Measurements from ENCODE around the gene S100P. TPM values are rescaled to one million over a fixed set of nuclear protein-coding genes. Genes with fewer than 3 reads are reported as not detected.

The S100P gene
- total and polyA plus RNA-seq, 2 of the 4 experiments (the other 2 are of a cell fraction): not detected

GRCh38 chr4:6699903-6700302, 6.2 kb downstream of the S100P start:
- Histone ChIP-seq H3K79me1 (ENCODE audit: low read depth in 1 of 2, low read length in 2 of 2) (peaks cover 19 to 44% of the 10 kb centered on the region in 2 experiments), H4K5ac (ENCODE audit: low read depth, low read length) (no peak overlapping the region), H3K36me3 (ENCODE audit: control insufficient read depth, insufficient read depth, low read length) (peaks cover 7% of the 10 kb centered on the region), H3K9me3 (ENCODE audit: control insufficient read depth, insufficient read depth, low read length) (peaks cover 2% of the 10 kb centered on the region; the same call in 1 of the 2 replicates), H3K18ac (ENCODE audit: low read depth, low read length) (no peak overlapping the region), H3K14ac (replicated peaks; ENCODE audit: low read depth, low read length) (no peak overlapping the region), H2BK5ac (ENCODE audit: low read depth, low read length, poor library complexity, severe bottlenecking) (no peak overlapping the region), H2BK15ac (ENCODE audit: low read depth, low read length) (no peak overlapping the region), H3K9ac (ENCODE audit: low read depth, low read length) (no peak overlapping the region), H3K4me2 (ENCODE audit: low read depth, low read length) (no peak overlapping the region), H4K8ac (ENCODE audit: low read depth in 2 of 2, low read length in 2 of 2) (no peak overlapping the region), H3K4ac (ENCODE audit: low read depth, low read length) (no peak overlapping the region), H3K27me3 (ENCODE audit: control insufficient read depth, insufficient read depth, low read length) (no peaks in the 10 kb centered on the region), H2AFZ (replicated peaks; ENCODE audit: low read length, poor library complexity) (no peak overlapping the region), H4K91ac (ENCODE audit: insufficient read depth, low read depth, low read length) (no peak overlapping the region), H2AK9ac (replicated peaks; ENCODE audit: low read depth, low read length, poor library complexity) (no peak overlapping the region), H3K4me3 (ENCODE audit: insufficient read depth, low read depth, low read length) (no peak overlapping the region), H2BK20ac (ENCODE audit: low read depth, low read length) (no peak overlapping the region), H3K23ac (ENCODE audit: low read depth, low read length) (no peak overlapping the region), H3K56ac (ENCODE audit: extremely low read depth, insufficient read depth, low read length) (no peak overlapping the region), H3K27ac (ENCODE audit: insufficient read depth, low read length) (no peak overlapping the region), H4K20me1 (ENCODE audit: insufficient read depth, low read length) (peaks cover 14% of the 10 kb centered on the region; the same call in 1 of the 2 replicates), H2AK5ac (ENCODE audit: low read depth, low read length) (no peak overlapping the region), H3K4me1 (ENCODE audit: control insufficient read depth, insufficient read depth, low read length) (peaks cover 16% of the 10 kb centered on the region), H2BK120ac (ENCODE audit: low read depth, low read length) (no peak overlapping the region), H3K9me1 (ENCODE audit: insufficient read depth, low read length) (peaks cover 8% of the 10 kb centered on the region)
- intact Hi-C loops (cut with micrococcal nuclease): no loop called here
- dilution Hi-C loops (cut with HindIII; ENCODE audit: low sequenced_read_pairs, unreplicated experiment): no loop called here
- DNase-seq: no peak
- ChIA-PET CTCF (interaction anchor here (0.6 to 1.0 kb wide), 2 partner anchors 25 to 1881 kb away, joined by 3 read pairs; no protein-coding TSS in a partner anchor), POLR2A (ENCODE audit: unreplicated experiment) (no interaction called here)
- TF ChIP-seq USF2 (IDR thresholded peaks at IDR 0.05; ENCODE audit: low read depth, low read length) (no peak), POLR2A (IDR thresholded peaks at IDR 0.05; ENCODE audit: low read depth, low read length) (no peak), RAD21 (IDR thresholded peaks at IDR 0.05; ENCODE audit: low read length) (no peak), CTCF (conservative IDR thresholded peaks at IDR 0.05; ENCODE audit: low read depth, low read length) (no peak), SMC3 (IDR thresholded peaks at IDR 0.05; ENCODE audit: low read depth, low read length) (no peak), NFE2L2 (IDR thresholded peaks at IDR 0.05; ENCODE audit: low read depth, low read length) (no peak), BHLHE40 (IDR thresholded peaks at IDR 0.05; ENCODE audit: low read depth, low read length) (no peak), RCOR1 (IDR thresholded peaks at IDR 0.05; ENCODE audit: insufficient replicate concordance, low read length) (no peak), MAZ (IDR thresholded peaks at IDR 0.05; ENCODE audit: borderline replicate concordance, low read depth, low read length) (no peak), ELK1 (IDR thresholded peaks at IDR 0.05; ENCODE audit: borderline replicate concordance, low read depth, low read length) (no peak), MAFK (IDR thresholded peaks at IDR 0.05; ENCODE audit: low read depth, low read length) (no peak), FOS (IDR thresholded peaks at IDR 0.05; ENCODE audit: low read depth, low read length) (no peak), MXI1 (IDR thresholded peaks at IDR 0.05; ENCODE audit: borderline replicate concordance, low read depth, low read length) (no peak), CHD1 (IDR thresholded peaks at IDR 0.05; ENCODE audit: low read depth, low read length) (no peak), CEBPB (IDR thresholded peaks at IDR 0.05; ENCODE audit: low read depth, low read length) (no peak), RFX5 (IDR thresholded peaks at IDR 0.05; ENCODE audit: low read depth, low read length) (no peak)
- in situ Hi-C loops (cut with MboI; ENCODE audit: low sequenced_read_pairs): no loop called here
- WGBS, 2 experiments (ENCODE audit: extremely low coverage in 2 of 2, insufficient read length in 1 of 2): no CpG with 5 or more reads among the region's 1 CpG
- ATAC-seq (ENCODE audit: low read depth): no peak
- BruUV-seq (replicated peaks): no TSS peak
